Pancreas (tissue), 10 donors: ENCODE measurements around the gene TBC1D14. TPM values are rescaled to one million over a fixed set of nuclear protein-coding genes. Genes with fewer than 3 reads are reported as not detected.

ENCODE experiments used
- ATAC-seq, 4 donors: fragments of 200-7000 bp; cut with Tn5 transposase; one replicate each; pipeline versions ENCODE4 v1.8.0 to v1.9.1; 2020; ENCODE audit warnings: mild to moderate bottlenecking in 4 of 4, moderate library complexity in 4 of 4
- DNase-seq, 6 donors: peaks; one replicate each; pipeline ENCODE4 v3.0.0-alpha.2; 2020
- FAIRE-seq: peaks from 2 replicates; lab custom pipeline; 2012; peaks lifted over from hg19 to GRCh38; lab: Jason Lieb, UNC
- H3K27ac ChIP-seq, 4 donors: fragments of 200-600 bp; sonication (generic); 1 replicate in 3 of 4; 2 replicates in 1 of 4; pipeline versions ENCODE4 v1.5.0 to v1.8.0; 2020
- H3K27me3 ChIP-seq, 4 donors: fragments of 200-600 bp; one replicate each; pipeline ENCODE4 v1.8.0; 2021
- H3K36me3 ChIP-seq, 3 donors: fragments of 200-600 bp; sonication (generic) in 1 of 3; one replicate each; pipeline versions ENCODE4 v1.5.0 to v1.8.0; 2020 to 2021
- H3K4me1 ChIP-seq, 3 donors: fragments of 200-600 bp; one replicate each; pipeline ENCODE4 v1.8.0; 2021
- H3K4me3 ChIP-seq, 4 donors: fragments of 200-600 bp; sonication (generic) in 2 of 4; one replicate each; pipeline versions ENCODE4 v1.5.0 to v1.8.0; 2020 to 2021
- H3K9me3 ChIP-seq, 4 donors: fragments of 200-600 bp; one replicate each; pipeline ENCODE4 v1.8.0; 2021
- WGBS, 2 donors: extraction: QIAGEN DNeasy Blood & Tissue Kit; methylation state at CpG; one replicate each; pipeline ENCODE4 v1.1.7; 2013; 5-methylcytosine and 5-hydroxymethylcytosine counted together
- intact Hi-C, 3 donors: fragments of 100-400 bp; cut with DNase I; formaldehyde crosslinking; loops; one replicate each; pipeline versions ENCODE4 v1.11.1 to v1.14.2; 2022
- polyA plus RNA-seq, 2 donors: library from polyadenylated mRNA; stranded (reverse); fragments of 200-250 nt; gene quantifications; one replicate each; pipeline ENCODE4 v1.2.3, GENCODE V29; 2013
- total RNA-seq, 6 donors: library from RNA; stranded (reverse); fragmentation: NEBNext Ultra II Directional in 4 of 6; extraction: Animal tissue kit (Norgen Biotek cat#: 25700) in 4 of 6; gene quantifications; one replicate each; pipeline versions ENCODE4 v1.2.1 to v1.2.4, GENCODE V29; 2021 to 2023
- TF ChIP-seq, protein P1 (sequence below), 4 donors: fragments of 200-600 bp; sonication (generic) in 3 of 4; IDR thresholded peaks; one replicate each; pipeline versions ENCODE4 v1.5.0 to v1.8.0; 2021; ENCODE audit warnings: antibody characterized with exemption in 4 of 4
- donor health status: healthy with polysubstance abuse.
- donor health status: DM: no; HTN: no; CAD: no; lungs with moderate emphysema.
- donor health status: DM: no; HTN: no; CAD: no.
- donor health status: control.
- donor health status: control.
- donor health status: Bipolar disorder and iron deficiency.
- donor health status: DM: yes; HTN: yes; CAD: no.
- donor health status: DM: no; HTN: no; CAD: no.
- donor health status: DM: no; HTN: no; CAD: no.
- donor health status: DM: yes; HTN: yes; CAD: no.

The TBC1D14 gene
- total and polyA plus RNA-seq, 8 donors = 8.9 to 23.9 (median 14.8) TPM

GRCh38 chr4:6929812-6930464, 20.3 kb downstream of the TBC1D14 start:
- Histone ChIP-seq H3K4me1 (peaks cover 0 to 6% (median 0%) of the 10 kb centered on the region in 3 donors), H3K27me3 (no peaks in the 10 kb centered on the region), H3K9me3 (no peaks in the 10 kb centered on the region), H3K4me3 (no peak overlapping the region), H3K36me3 (no peaks in the 10 kb centered on the region), H3K27ac (no peak overlapping the region)
- ATAC-seq = peak in 2 of 4 donors; percentile 24 to 28
- TF ChIP-seq, protein P1, sequence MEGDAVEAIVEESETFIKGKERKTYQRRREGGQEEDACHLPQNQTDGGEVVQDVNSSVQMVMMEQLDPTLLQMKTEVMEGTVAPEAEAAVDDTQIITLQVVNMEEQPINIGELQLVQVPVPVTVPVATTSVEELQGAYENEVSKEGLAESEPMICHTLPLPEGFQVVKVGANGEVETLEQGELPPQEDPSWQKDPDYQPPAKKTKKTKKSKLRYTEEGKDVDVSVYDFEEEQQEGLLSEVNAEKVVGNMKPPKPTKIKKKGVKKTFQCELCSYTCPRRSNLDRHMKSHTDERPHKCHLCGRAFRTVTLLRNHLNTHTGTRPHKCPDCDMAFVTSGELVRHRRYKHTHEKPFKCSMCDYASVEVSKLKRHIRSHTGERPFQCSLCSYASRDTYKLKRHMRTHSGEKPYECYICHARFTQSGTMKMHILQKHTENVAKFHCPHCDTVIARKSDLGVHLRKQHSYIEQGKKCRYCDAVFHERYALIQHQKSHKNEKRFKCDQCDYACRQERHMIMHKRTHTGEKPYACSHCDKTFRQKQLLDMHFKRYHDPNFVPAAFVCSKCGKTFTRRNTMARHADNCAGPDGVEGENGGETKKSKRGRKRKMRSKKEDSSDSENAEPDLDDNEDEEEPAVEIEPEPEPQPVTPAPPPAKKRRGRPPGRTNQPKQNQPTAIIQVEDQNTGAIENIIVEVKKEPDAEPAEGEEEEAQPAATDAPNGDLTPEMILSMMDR (IDR thresholded peaks at IDR 0.05) = no peak
- WGBS, 2 donors = 78 to 85% methylated on average over 15 of the region's 15 CpGs
- intact Hi-C loops = no loop called here
- peak in 1 of 6 donors; percentile 16 for DNase-seq
- FAIRE-seq = no peak

- no peak overlapping the region for H3K4me3 ChIP-seq
- H3K4me1 ChIP-seq = peaks cover 0 to 3% (median 0%) of the 10 kb centered on the region in 3 donors
- WGBS, 2 donors = 97 to 98% methylated on average over 3 of the region's 3 CpGs
- TF ChIP-seq, protein P1 (IDR thresholded peaks at IDR 0.05) = no peak
- H3K27ac ChIP-seq = no peak overlapping the region
- ATAC-seq (no peak), FAIRE-seq (no peak), DNase-seq (no peak)
- no peaks in the 10 kb centered on the region for H3K36me3 ChIP-seq
- no peaks in the 10 kb centered on the region for H3K9me3 ChIP-seq
- intact Hi-C loops = no loop called here
- H3K27me3 ChIP-seq = no peaks in the 10 kb centered on the region
Measured at GRCh38 chr4:6932475-6932874, 22.8 kb downstream of the TBC1D14 start.

DNA sequence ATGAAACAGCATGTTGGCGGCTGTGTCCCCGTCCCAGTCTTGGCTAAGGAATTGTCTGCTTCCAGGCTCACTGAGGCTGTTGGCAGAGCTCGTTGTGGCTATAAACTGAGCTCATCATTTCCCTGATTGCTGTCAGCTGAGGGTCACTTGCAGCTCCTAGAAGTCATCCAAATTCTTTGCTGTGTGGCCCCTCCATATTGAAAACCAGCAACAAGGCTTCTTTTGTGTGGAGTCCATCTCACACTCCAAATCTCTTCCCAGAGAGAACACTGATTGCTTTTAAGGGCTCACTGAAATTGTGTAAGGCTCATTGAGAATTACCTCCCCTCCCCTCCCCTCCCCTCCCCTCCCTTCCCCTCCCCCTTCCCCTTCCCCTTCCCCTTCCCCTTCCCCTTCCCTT, 23.3 kb downstream of the TBC1D14 start:
- WGBS, 2 donors = 95 to 99% methylated on average over 3 of the region's 3 CpGs
- ATAC-seq (no peak), DNase-seq (peak in 1 of 6 donors; percentile 13), FAIRE-seq (no peak)
- intact Hi-C loops = no loop called here
- TF ChIP-seq, protein P1 (IDR thresholded peaks at IDR 0.05) = no peak
- H3K27me3 ChIP-seq = no peaks in the 10 kb centered on the region
- H3K27ac ChIP-seq = no peak overlapping the region
- H3K4me1 ChIP-seq = peaks cover 0 to 3% (median 0%) of the 10 kb centered on the region in 3 donors
- no peaks in the 10 kb centered on the region for H3K36me3 ChIP-seq
- H3K9me3 ChIP-seq = no peaks in the 10 kb centered on the region
- no peak overlapping the region for H3K4me3 ChIP-seq

- Histone ChIP-seq H3K27ac (no peak overlapping the region), H3K4me1 (peaks cover 0 to 3% (median 0%) of the 10 kb centered on the region in 3 donors), H3K36me3 (no peaks in the 10 kb centered on the region), H3K27me3 (no peaks in the 10 kb centered on the region), H3K9me3 (no peaks in the 10 kb centered on the region), H3K4me3 (no peak overlapping the region)
- FAIRE-seq (no peak), DNase-seq (no peak), ATAC-seq (no peak)
- intact Hi-C loops = no loop called here
- TF ChIP-seq, protein P1 (IDR thresholded peaks at IDR 0.05) = no peak
- 97% methylated on average over 9 of the region's 9 CpGs for WGBS, 2 donors
Measured at GRCh38 chr4:6933691-6934430, 24.2 kb downstream of the TBC1D14 start.

DNA sequence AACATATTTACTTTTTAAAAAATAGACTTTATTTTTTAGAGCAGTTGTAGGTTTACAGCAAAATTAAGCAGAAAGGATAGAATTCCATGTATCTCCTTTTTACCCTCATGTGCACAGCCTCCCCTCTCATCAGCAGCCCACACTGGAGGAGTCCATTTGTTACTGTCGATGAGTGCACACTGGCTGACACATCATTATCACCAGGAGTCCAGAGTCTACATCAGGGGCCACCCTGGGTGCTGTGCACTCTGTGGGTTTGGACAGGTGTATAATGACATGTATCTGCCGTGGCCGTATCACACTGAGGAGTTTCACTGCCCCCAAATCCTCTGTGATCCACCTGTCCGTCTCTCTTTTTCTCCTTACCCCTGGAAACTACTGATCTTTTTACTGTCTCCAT, 26.3 kb downstream of the TBC1D14 start:
- H3K36me3 ChIP-seq = no peaks in the 10 kb centered on the region
- FAIRE-seq = no peak
- intact Hi-C loops = no loop called here
- H3K9me3 ChIP-seq = no peaks in the 10 kb centered on the region
- H3K4me1 ChIP-seq = peaks cover 0 to 2% (median 0%) of the 10 kb centered on the region in 3 donors
- no peak overlapping the region for H3K4me3 ChIP-seq
- H3K27ac ChIP-seq = no peak overlapping the region
- TF ChIP-seq, protein P1 (IDR thresholded peaks at IDR 0.05) = no peak
- no peak for ATAC-seq
- 65 to 94% methylated on average over 4 of the region's 4 CpGs for WGBS, 2 donors
- H3K27me3 ChIP-seq = no peaks in the 10 kb centered on the region
- DNase-seq = no peak
